Adrenal gland (tissue), 12 donors: ENCODE measurements around the gene HSD17B12. TPM values are rescaled to one million over a fixed set of nuclear protein-coding genes. Genes with fewer than 3 reads are reported as not detected.

ENCODE experiments used
- DNase-seq, 7 donors: peaks; one replicate each; pipeline ENCODE4 v3.0.0-alpha.2; 2019 to 2020
- H3K27ac ChIP-seq, 5 donors: fragments of 200-600 bp; sonication (generic) in 4 of 5; 1 replicate in 3 of 5; 2 replicates in 2 of 5; pipeline versions ENCODE4 v1.5.1 to v1.8.0; 2016 to 2020; ENCODE audit warnings: mild to moderate bottlenecking in 1 of 5
- H3K27me3 ChIP-seq: fragments of 200-600 bp; 2 replicates; pipeline ENCODE4 v1.8.0; 2021
- H3K36me3 ChIP-seq, 2 donors: fragments of 200-600 bp; replicated peaks in 1 of 2; 1 replicate in 1 of 2; 2 replicates in 1 of 2; pipeline versions ENCODE4 v1.5.1 to v1.8.0; 2018 to 2022
- H3K4me1 ChIP-seq, 2 donors: fragments of 200-600 bp; replicated peaks in 1 of 2; 1 replicate in 1 of 2; 2 replicates in 1 of 2; pipeline versions ENCODE4 v1.5.1 to v1.8.0; 2018 to 2021
- H3K4me3 ChIP-seq, 4 donors: fragments of 200-600 bp; sonication (generic) in 3 of 4; one replicate each; pipeline ENCODE4 v1.5.1; 2016 to 2018
- H3K9me3 ChIP-seq, 3 donors: fragments of 200-600 bp; sonication (generic) in 1 of 3; replicated peaks in 1 of 3; 1 replicate in 2 of 3; 2 replicates in 1 of 3; pipeline versions ENCODE4 v1.5.1 to v1.8.0; 2016 to 2021
- CTCF ChIP-seq, 6 experiments: fragments of 450-650 bp in 4 of 6; fragments of 200-600 bp in 2 of 6; sonication (generic) in 1 of 6; IDR thresholded peaks; 1 replicate in 5 of 6; 2 replicates in 1 of 6; pipeline versions ENCODE4 v1.5.1 to v1.8.0; 2016 to 2021; ENCODE audit warnings: antibody characterized with exemption in 6 of 6, mild to moderate bottlenecking in 2 of 6, moderate library complexity in 1 of 6
- POLR2A ChIP-seq, 2 donors: fragments of 450-650 bp; IDR thresholded peaks; one replicate each; pipeline ENCODE4 v1.6.1; 2017; ENCODE audit warnings: antibody characterized with exemption in 2 of 2, mild to moderate bottlenecking in 2 of 2, moderate library complexity in 1 of 2
- WGBS, 4 donors: extraction: QIAGEN DNeasy Blood & Tissue Kit in 2 of 4; methylation state at CpG; one replicate each; pipeline versions ENCODE4 v1.1.5 to v1.1.7; 2013 to 2017; 5-methylcytosine and 5-hydroxymethylcytosine counted together
- intact Hi-C, 2 donors: fragments of 100-400 bp; cut with DNase I; formaldehyde crosslinking; loops; one replicate each; pipeline versions ENCODE4 v1.14.1 to v1.15.0; 2022 to 2023
- polyA plus RNA-seq, 3 donors: library from polyadenylated mRNA; stranded (reverse); fragments of 200-250 nt in 2 of 3; fragments of 350-450 nt in 1 of 3; fragmentation: Illumina TruSeq in 1 of 3; extraction: RNeasy Lipid Tissue Mini Kit (QIAGEN cat#74804) in 1 of 3; gene quantifications; one replicate each; pipeline ENCODE4 v1.2.3, GENCODE V29; 2013 to 2014
- total RNA-seq, 9 donors: library from RNA; depleted of rRNA in 4 of 9; stranded (reverse); fragments of >200 nt in 4 of 9; fragments of 120-200 nt in 1 of 9; fragmentation: NEBNext Ultra II Directional in 1 of 9; extraction: Animal tissue kit (Norgen Biotek cat#: 25700) in 1 of 9; gene quantifications; one replicate each; pipeline versions ENCODE4 v1.1.0 to v1.2.4, GENCODE V29; 2013 to 2023
- donor health status: healthy with polysubstance abuse.
- donor health status: Bipolar disorder and iron deficiency.
- donor health status: DM: yes; HTN: yes; CAD: no.
- donor health status: DM: no; HTN: no; CAD: no.
- donor health status: DM: no; HTN: no; CAD: no.
- donor health status: DM: yes; HTN: yes; CAD: no.

Gene HSD17B12
- total and polyA plus RNA-seq, 12 donors = 37.1 to 342 (median 94.6) TPM

GRCh38 chr11:43697679-43698078 is 17.1 kb downstream of the HSD17B12 start:
- H3K27me3 ChIP-seq = no peaks in the 10 kb centered on the region
- DNase-seq = no peak
- intact Hi-C loops = no loop called here
- H3K27ac ChIP-seq = no peak overlapping the region
- TF ChIP-seq POLR2A (IDR thresholded peaks at IDR 0.05) (no peak), CTCF (IDR thresholded peaks at IDR 0.05) (no peak)
- no peaks in the 10 kb centered on the region for H3K9me3 ChIP-seq
- no peaks in the 10 kb centered on the region for H3K4me1 ChIP-seq
- no peak overlapping the region for H3K4me3 ChIP-seq
- WGBS, 4 donors = 52 to 71% (median 63%) methylated on average over 1 of the region's 1 CpG
- no peaks in the 10 kb centered on the region for H3K36me3 ChIP-seq

- intact Hi-C loops = loop anchor here in 1 of 2 donors (10.0 kb wide), 1 partner anchor 125 kb away; no protein-coding TSS in a partner anchor
- TF ChIP-seq CTCF (IDR thresholded peaks at IDR 0.05) (no peak), POLR2A (IDR thresholded peaks at IDR 0.05) (no peak)
- 86 to 96% (median 91%) methylated on average over 1 of the region's 1 CpG for WGBS, 4 donors
Measured at GRCh38 chr11:43699870-43700269, 19.3 kb downstream of the HSD17B12 start.

GRCh38 chr11:43706631-43707030 is 26.1 kb downstream of the HSD17B12 start:
- intact Hi-C loops = loop anchor here in 1 of 2 donors (10.0 kb wide), 1 partner anchor 132 kb away; no protein-coding TSS in a partner anchor
- Histone ChIP-seq H3K27me3 (no peaks in the 10 kb centered on the region), H3K27ac (no peak overlapping the region), H3K9me3 (no peaks in the 10 kb centered on the region), H3K36me3 (no peaks in the 10 kb centered on the region), H3K4me3 (no peak overlapping the region), H3K4me1 (no peaks in the 10 kb centered on the region)
- 87 to 93% (median 90%) methylated on average over 1 of the region's 1 CpG for WGBS, 4 donors
- no peak for DNase-seq
- TF ChIP-seq POLR2A (IDR thresholded peaks at IDR 0.05) (no peak), CTCF (IDR thresholded peaks at IDR 0.05) (no peak)

More at GRCh38 chr11:43699870-43700269, 19.3 kb downstream of the HSD17B12 start:
- no peaks in the 10 kb centered on the region for H3K9me3 ChIP-seq
- no peak for DNase-seq
- no peaks in the 10 kb centered on the region for H3K27me3 ChIP-seq
- no peak overlapping the region for H3K27ac ChIP-seq
- no peaks in the 10 kb centered on the region for H3K4me1 ChIP-seq
- no peak overlapping the region for H3K4me3 ChIP-seq
- H3K36me3 ChIP-seq = no peaks in the 10 kb centered on the region

GRCh38 chr11:43708776-43709175 is 28.2 kb downstream of the HSD17B12 start:
- Histone ChIP-seq H3K4me3 (no peak overlapping the region), H3K27ac (no peak overlapping the region), H3K4me1 (no peaks in the 10 kb centered on the region), H3K36me3 (no peaks in the 10 kb centered on the region), H3K27me3 (no peaks in the 10 kb centered on the region), H3K9me3 (no peaks in the 10 kb centered on the region)
- 61 to 72% (median 65%) methylated on average over 4 of the region's 4 CpGs for WGBS, 4 donors
- intact Hi-C loops = loop anchor here in 1 of 2 donors (10.0 kb wide), 1 partner anchor 134 kb away; no protein-coding TSS in a partner anchor
- peak in 5 of 6 experiments; percentile 14 to 49 (median 40) for TF ChIP-seq CTCF (IDR thresholded peaks at IDR 0.05)
- TF ChIP-seq POLR2A (IDR thresholded peaks at IDR 0.05) = no peak
- DNase-seq = peak in 1 of 7 donors; percentile 3
